Fibroblast of lung (primary cell): ENCODE data around the gene YIPF6.

Source experiments
- EZH2 ChIP-seq: IDR thresholded peaks from 2 replicates; pipeline ENCODE4 v1.5.1; 2012; ENCODE audit warnings: low read length, control low read depth, mild to moderate bottlenecking; ENCODE audit errors: missing control alignments
- TF ChIP-seq, protein P1 (sequence below), 2 donors: IDR thresholded peaks in 1 of 2; conservative IDR thresholded peaks in 1 of 2; 1 replicate in 1 of 2; 2 replicates in 1 of 2; pipeline ENCODE4 v1.5.1; 2011 to 2012; ENCODE audit warnings: low read length in 2 of 2, control low read depth in 1 of 2, inconsistent platforms in 1 of 2, low read depth in 1 of 2, mild to moderate bottlenecking in 1 of 2

DNA sequence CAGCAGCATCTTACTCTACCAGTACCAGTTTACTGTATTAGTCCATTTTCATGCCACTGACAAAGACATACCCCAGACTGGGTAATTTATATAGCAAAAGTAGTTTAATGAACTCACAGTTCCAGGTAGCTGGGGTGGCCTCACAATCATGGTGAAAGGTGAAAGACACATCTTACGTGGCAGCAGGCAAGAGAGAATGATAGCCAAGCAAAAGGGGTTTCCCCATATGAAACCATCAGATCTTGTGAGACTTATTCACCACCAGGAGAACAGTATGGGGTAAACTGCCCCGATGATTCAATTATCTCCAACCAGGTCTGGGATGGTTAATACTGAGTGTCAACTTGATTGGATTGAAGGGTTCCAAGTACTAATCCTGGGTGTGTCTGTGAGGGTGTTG, 69.3 kb downstream of the YIPF6 start:
- TF ChIP-seq EZH2, result no peak
- TF ChIP-seq, protein P1, sequence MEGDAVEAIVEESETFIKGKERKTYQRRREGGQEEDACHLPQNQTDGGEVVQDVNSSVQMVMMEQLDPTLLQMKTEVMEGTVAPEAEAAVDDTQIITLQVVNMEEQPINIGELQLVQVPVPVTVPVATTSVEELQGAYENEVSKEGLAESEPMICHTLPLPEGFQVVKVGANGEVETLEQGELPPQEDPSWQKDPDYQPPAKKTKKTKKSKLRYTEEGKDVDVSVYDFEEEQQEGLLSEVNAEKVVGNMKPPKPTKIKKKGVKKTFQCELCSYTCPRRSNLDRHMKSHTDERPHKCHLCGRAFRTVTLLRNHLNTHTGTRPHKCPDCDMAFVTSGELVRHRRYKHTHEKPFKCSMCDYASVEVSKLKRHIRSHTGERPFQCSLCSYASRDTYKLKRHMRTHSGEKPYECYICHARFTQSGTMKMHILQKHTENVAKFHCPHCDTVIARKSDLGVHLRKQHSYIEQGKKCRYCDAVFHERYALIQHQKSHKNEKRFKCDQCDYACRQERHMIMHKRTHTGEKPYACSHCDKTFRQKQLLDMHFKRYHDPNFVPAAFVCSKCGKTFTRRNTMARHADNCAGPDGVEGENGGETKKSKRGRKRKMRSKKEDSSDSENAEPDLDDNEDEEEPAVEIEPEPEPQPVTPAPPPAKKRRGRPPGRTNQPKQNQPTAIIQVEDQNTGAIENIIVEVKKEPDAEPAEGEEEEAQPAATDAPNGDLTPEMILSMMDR (conservative IDR thresholded peaks at IDR 0.05 in 1 of 2, IDR thresholded peaks at IDR 0.05 in 1 of 2; ENCODE audit: low read depth in 1 of 2, low read length in 2 of 2), result no peak
